GDM1 (cell line): ENCODE data around the gene HAP1.
"Not testable (repeated sequence)": the region's sequence is repeated elsewhere in the genome, so short reads cannot be mapped to it uniquely, and the experiment has no call there.

Experiments
- DNase-seq: peaks from one replicate; lab custom pipeline; 2025; lab: John Stamatoyannopoulos, UW

Gene HAP1

DNA sequence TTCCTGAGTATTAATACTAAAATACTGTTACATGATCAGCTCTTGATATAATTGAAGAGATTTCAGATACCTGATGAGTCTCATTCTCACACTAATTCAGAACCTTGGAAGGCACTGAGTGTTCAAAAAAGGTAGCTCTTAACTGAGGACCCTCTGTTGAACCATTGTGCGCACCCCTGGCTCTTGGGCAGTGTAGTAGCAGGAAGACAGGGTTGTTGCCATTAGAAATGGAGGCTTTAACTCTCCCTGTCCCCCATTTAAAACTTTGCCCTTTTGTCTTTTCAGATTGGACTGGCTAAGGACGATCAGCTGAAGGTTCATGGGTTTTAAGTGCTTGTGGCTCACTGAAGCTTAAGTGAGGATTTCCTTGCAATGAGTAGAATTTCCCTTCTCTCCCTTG, 43.9 kb downstream of the HAP1 start:
- no peak for DNase-seq

DNA sequence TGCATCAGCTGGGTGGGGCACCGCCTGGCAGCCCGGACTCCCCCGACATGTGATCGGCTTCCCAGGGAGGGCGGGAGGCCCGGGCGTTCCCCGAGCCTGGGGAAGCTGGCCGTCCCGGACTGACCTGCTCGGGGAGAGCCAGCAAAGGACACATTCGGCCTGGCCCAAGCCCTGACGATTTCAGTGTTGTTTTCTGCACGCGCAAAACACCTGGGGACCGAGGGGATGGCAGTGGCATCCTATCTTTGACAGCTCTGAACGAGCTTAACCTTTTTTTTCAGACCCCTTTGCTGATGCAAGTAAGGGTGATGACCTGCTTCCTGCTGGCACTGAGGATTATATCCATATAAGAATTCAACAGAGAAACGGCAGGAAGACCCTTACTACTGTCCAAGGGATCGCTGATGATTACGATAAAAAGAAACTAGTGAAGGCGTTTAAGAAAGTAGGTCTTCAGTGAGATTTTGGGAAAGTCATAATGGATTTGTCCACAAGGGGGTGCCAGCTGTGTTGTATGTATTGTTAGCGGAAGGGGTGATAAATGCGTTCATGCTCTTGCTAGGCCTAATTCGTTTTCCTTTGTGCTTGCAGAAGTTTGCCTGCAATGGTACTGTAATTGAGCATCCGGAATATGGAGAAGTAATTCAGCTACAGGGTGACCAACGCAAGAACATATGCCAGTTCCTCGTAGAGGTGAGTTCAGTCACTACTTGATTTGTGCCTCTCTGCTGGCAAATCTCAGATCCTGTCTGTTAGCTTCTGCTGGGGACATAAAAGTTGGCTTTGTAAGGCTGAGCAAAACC, 44.7 kb downstream of the HAP1 start:
- DNase-seq = no peak

DNA sequence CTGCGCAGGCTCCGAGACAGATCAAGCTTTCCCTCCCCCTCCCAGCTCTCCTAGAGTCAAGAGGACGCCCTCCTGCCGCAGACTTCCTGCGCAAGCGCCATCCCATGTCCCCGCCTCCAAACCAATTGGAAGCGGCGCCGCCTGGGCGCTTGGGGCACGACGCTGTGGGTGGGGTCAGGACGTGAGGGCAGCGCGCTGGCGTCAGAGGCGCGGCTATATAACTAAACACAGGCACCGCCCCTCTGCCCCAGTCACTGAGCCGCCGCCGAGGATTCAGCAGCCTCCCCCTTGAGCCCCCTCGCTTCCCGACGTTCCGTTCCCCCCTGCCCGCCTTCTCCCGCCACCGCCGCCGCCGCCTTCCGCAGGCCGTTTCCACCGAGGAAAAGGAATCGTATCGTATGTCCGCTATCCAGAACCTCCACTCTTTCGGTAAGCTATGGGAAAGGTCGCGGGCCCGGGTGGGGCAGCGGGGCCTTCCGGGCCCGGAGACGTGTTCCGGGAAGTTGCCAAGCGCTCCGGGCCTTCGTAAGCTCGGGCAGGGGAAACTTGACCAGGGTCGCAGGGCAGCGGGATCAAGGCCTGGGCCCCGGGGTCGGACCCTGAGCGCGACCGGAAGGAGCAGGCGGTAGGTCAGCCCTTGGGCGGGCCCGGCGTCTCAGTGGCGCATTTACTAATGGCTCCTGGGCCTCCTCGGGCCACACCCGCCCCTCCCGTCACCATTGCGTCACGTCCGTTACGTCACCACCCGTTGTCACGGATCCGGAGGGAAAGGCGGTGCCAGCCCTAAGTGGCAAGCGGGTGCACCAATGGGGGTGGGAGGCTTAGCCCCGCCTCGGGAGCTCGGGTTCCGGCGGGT, 45.6 kb downstream of the HAP1 start, which contains the start of gene EIF1:
TSS of gene EIF1 (plus strand) at position 245 of the 856 bp plus-strand sequence. CDS start at position 399, 154 bp downstream.
- DNase-seq = peak; percentile 99

DNA sequence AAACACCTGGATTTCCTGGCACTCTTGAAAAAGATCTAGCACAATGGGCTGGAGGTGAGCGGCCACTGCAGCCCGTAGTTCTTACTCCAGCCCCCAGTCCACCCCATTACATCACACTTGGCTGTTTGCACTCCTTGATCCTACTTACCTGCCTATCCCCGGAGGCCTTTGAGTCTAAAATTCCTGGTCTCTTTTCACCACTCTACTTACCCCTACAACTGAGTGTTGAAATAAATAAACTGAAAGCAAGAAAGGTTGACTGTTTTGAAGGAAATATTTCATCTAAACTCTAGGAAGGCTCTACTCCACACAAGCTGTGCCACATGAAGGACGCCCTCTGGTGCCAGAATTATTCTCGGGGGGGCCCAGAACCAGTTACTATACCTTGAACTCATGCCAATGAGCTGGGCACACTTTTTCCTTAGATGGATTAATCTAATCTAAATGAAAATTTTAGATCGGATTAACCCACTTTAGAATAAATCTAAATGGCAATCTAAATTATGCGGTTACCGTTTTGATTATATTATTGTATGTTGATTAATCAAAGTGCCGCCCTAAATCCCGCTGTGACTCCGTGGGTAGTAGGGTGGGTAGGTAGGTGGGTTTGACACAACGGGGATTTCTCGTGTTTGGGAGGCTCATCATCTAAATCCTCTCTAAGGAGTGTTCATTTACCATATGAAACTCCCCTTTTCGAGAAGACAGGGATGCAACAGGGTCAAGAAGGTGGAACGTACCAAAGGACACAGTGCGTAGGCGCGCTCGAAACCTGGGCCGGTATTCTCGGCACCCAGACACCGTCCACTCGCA, 46.4 kb downstream of the HAP1 start:
- peak; percentile 35 for DNase-seq

DNA sequence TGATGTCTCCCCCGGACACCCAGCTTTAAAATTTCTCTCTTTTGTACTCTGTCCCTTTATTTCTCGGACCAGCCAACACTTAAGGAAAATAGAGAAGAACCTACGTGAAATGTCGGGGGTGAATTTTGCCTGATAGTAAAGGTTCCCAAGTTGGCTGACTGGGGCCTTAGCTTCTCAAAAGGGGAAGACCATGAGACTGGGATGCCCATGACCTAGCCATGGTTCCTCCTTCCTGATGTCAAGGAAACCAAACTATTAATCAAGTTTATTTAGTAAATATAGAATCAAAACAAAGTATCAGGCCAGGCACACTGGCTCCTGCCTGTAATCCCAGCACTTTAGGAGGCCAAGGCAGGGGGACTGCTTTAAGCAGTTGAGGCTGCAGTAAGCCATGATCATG, 48.2 kb downstream of the HAP1 start:
- no peak for DNase-seq

DNA sequence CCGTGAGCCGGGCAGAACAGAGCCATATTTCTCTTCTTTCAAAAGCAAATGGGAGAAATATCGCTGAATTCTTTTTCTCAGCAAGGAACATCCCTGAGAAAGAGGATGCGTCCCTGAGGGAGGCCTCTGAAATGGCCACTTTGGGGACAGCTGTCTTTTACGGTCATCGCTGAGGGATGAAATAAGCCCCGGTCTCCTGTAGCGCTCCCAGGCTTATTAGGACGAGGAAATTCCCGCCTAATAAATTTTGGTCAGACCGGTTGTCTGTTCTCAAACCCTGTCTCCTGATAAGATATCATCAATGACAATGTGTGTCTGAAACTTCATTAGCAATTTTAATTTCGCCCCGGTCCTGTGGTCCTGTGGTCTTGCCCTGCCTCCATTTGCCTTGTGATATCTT, 48.7 kb downstream of the HAP1 start:
- not testable (repeated sequence) for DNase-seq

DNA sequence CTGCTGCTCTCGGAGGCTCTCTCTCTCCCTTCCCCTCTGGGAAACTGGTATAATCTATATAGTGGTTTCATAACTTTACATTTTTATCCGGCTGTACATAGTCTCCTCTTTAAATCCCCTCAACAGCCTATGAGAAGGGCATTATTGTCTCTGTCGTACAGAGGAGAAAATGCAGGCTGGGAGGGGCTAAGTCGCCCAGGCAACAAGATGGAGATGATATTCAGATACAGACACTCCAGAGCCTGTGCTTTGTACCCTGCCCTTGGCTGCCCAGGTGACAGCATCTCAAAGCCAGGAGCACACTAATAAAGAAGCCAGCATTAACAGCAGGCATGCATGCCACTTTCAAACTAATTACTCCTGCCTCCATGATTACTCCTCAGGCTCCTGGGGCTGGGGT, 50.4 kb downstream of the HAP1 start:
- no peak for DNase-seq

DNA sequence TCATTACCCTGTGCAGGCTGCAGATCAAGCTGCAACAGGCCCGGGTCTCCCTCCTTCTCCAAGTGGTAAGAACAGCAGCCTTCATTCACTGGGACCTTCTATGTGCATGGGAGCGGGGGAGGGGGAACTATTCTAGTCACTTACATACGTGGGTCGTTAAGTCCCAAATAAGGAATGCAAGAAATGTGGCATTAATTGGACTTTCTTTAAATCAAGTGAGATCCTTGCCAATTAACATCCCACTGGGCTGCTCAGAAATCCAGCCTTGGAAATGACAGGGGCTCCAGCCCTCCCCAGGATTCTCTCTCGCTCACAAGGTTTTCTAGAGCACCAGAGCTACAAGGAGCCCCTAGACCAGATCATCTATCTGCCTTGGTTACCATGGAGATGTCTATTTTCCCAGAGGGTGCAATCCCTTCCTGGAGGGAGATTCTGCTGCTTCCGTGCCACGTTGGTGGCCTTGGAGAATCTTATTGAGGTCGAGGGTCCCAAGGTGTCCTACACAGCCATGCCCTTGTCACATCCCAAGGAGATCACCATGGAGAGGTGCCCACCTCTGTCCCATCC, 50.9 kb downstream of the HAP1 start:
- no peak for DNase-seq

DNA sequence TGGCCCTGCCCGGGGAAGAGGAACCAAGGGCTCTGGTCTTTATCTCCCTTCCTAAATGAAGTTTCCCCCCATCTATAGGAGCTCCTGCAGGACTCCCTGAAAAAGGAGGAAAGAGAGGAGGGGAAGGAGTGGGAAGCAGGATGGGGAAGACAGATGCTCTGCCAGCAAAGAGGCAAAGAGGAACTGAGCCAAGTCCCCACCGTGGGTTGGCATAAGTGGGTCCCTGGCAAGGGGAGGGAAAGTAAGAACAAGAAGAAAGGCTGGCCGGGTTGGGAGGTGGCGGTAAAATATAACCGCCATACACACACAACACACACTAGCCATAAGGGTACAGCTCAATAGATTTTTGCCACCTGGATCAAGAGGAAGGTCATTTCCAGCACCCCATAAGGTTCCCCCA, 51.8 kb downstream of the HAP1 start:
- peak; percentile 20 for DNase-seq

DNA sequence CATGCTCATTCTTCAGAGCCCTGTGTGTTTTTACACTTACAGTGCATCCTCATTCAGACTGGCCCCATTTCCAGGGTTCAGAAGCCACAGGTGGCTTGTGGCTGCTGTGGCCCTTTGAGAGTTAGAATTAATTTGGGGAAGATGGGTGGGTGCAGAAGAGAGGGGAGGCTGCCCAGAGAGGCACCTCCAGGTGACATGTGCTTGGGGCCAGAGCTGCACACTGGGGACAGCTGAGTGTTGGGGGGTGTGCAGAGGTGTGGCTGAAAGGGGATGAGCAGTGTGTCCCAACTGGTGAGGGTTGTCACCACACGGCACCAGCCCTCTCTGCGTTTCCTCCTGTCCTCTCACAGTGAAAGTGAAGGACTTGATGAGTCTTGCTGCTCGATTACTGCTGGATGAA, 52.7 kb downstream of the HAP1 start:
- no peak for DNase-seq

DNA sequence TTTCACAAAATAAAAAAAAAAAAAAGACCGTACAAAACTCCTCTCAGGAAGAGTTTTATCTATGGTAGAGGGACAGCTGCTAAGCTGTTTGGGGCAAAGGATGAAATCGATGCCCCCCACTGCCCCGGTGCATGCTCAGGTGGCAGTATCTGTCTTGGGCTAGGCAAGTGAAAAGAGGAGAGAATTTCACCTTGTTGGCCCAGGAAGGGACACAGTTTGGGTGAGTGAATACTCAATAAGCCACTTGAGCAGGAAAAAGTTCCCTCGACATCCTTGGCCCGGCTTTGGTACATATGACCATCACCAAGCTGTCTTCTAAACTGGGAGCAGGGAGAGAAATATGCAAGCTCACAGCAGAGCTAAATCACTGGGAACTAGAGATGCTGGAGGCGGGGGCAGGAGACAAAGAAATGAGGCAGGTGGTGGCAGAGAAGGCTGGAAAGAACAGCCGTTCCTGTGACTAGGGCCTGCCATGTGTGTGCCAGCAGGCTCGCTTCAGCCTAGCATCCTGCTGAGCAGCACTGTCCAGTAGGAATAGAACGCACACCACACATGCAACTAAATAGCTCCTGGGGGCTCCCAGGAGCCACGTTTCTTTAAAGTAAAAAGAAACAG, 53.9 kb downstream of the HAP1 start:
- DNase-seq = no peak

DNA sequence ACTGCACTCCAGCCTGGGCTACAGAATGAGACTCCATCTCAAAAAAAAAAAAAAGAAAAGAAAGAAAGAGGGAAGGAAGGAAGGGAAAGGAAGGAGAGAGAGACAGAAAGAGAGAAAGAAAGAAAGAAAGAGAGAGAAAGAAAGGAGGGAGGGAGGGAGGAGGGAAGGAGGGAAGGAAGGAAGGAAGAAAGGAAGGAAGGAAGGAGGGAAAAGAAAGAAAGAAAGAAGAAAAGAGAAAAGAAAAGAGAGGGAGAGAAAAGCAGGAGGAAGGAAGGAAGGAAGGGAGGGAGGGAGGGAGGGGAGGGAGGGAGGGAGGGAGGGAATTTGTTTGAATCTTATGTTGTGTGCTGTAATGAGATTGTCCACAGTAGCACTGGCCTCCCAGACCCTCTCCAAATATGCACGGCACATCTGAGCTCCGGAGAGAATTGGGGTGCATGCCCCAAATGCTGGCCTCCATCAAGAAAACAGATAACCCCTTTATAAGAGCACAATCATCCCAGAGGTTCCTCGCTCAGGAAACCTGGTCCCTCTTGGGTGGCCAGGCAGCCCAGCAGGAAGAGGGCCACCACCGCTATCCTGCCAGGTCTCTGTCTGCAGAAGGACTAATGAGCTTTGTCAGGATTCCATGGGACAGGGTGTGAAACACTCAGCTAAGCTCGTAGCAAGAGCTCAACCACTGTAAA, 54.6 kb downstream of the HAP1 start:
- DNase-seq = no peak

DNA sequence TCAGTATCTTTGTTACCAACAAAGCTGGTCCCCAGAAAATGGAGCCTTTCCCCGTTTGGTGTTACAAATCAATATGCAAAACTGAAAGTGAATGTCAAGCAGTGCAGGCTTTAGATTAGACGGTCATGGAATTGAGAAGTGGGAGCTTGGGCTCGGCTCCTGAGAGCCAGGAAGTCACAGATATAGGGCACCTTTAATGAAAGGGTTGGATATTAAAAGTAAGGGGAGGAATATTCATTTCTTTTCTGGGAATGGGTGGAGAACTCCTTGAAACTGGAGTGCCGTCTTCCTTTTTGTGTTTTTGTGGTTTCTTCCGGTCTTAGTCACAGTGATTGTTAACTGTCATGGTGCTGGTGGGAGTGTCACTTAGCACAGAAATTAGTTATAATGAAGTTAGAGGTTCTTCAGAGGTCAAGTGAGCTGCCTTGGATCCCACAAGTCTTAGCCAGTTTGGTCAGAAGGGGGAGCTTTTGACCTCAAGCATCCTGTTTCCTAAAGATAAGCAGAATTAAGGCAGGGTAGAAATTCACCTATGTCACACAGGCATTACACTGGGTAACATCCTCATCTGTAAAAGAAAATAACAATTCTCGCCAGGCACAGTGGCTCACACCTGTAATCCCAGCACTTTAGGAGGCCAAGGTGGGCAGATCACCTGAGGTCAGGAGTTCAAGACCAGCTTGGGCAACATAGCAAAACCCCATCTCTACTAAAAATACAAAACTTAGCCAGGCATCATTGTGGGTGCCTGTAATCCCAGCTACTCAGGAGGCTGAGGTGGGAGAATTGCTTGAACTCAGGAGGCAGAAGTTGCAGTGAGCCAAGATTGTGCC, 55.3 kb downstream of the HAP1 start:
- peak; percentile 83 for DNase-seq

DNA sequence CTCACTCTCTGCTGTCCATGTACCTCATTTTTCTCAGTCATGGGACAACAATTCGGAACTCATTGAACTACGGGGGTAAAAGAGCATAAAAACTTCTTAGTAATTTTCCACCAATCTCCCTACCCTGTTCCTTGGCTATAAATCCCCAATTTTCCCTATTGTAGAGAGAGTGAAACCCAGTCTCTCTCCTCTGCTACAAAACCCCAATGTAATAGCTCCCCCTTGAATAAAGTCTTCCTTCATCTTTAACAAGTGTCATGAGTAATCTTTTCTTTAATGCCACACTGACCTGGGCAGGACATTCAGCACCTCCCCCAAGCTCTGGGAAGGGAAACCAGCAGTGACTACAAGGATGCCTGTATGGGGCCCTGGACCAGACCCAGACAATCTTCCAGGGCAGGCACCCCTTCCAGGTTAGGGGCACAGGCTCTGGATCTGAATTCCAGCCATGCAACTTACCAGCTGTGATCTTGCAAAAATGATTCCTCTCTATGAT, 56.0 kb downstream of the HAP1 start:
- DNase-seq = peak; percentile 44

DNA sequence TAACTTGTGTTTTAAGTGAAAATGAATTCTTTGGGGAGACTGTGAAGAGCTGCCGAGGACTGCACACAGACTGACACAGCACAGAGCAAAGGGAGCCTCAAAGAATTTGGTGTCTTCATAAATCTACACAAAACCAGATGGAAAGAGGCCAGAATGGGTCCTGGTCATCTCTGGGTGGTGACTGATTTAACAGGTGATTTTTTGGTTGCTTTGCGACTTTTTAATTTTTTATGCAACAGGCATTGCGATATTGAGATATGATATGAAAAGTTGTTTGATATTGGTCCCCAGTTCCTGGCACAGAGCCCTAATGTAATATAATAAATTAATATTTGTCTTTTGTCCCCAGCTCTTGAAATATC, 58.4 kb downstream of the HAP1 start:
- no peak for DNase-seq

DNA sequence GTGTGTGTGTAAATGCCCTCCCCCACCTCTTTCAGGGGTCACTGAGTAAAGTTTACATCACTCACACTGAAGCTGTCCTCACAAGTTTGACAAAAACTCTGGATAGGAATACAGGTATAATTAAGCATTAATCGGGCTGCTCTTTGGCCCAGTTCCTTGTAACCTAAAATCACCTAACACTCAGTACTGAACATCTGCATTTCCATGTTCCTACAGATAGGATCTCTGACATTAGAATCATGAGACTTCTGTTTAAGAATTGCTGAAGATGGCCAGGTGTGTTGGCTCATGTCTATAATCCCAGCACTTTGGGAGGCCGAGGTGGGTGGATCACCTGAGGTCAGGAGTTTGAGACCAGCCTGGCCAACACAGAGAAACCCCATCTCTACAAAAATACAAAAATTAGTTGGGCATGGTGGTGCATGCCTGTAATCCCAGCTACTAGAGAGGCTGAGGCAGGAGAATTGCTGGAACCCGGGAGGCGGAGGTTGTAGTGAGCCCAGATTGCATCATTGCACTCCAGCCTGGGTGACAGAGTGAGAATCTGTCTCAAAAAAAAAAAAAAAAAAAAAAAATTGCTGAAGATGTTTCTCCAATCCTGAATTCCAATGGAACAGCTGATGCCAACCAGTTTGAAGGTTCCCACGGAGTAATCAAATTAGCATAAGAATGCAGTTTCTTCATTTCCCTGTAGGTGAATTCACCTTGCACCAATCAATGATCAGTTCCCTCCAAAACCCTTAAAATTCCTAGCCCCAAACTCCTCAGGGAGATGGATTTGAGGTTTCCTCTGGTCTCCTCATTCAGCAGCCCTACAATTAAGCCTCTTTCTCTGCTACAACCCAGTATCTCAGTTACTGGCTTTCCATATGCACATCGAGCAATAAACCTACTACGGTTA, 59.0 kb downstream of the HAP1 start:
- not testable (repeated sequence) for DNase-seq
